Mucosa of stomach (tissue), 1 donor: ENCODE results near the gene ETS2.
"Not testable (repeated sequence)": the region's sequence is repeated elsewhere in the genome, so short reads cannot be mapped to it uniquely, and the experiment has no call there.

Experiments used
- H3K27me3 ChIP-seq: one replicate; pipeline ENCODE4 v1.7.0; 2013; ENCODE audit warnings: mild to moderate bottlenecking, low read length; ENCODE audit not compliant: control insufficient read depth, insufficient read depth
- H3K36me3 ChIP-seq: one replicate; pipeline ENCODE4 v1.7.0; 2013; ENCODE audit warnings: low read length; ENCODE audit not compliant: control insufficient read depth, insufficient read depth
- H3K4me1 ChIP-seq: one replicate; pipeline ENCODE4 v1.7.0; 2013; ENCODE audit warnings: mild to moderate bottlenecking, low read length; ENCODE audit not compliant: control insufficient read depth, insufficient read depth
- H3K4me3 ChIP-seq: one replicate; pipeline ENCODE4 v1.7.0; 2013; ENCODE audit warnings: low read length
- H3K9ac ChIP-seq: one replicate; pipeline ENCODE4 v1.7.0; 2013; ENCODE audit warnings: mild to moderate bottlenecking, low read length, moderate library complexity
- H3K9me3 ChIP-seq: one replicate; pipeline ENCODE4 v1.7.0; 2013; ENCODE audit warnings: mild to moderate bottlenecking, low read length, moderate library complexity; ENCODE audit not compliant: control insufficient read depth
- donor health status: Pancreatic carcinoma.

Gene ETS2

GRCh38 chr21:38839328-38840286, 33.9 kb downstream of the ETS2 start:
- H3K4me3 ChIP-seq = no peak overlapping the region
- H3K4me1 ChIP-seq = no peaks in the 10 kb centered on the region
- H3K36me3 ChIP-seq = no peaks in the 10 kb centered on the region
- no peaks in the 10 kb centered on the region for H3K9me3 ChIP-seq
- no peaks in the 10 kb centered on the region for H3K27me3 ChIP-seq
- no peak overlapping the region for H3K9ac ChIP-seq

GRCh38 chr21:38840456-38841300, 34.9 kb downstream of the ETS2 start:
- Histone ChIP-seq H3K4me1 (no peaks in the 10 kb centered on the region), H3K27me3 (no peaks in the 10 kb centered on the region), H3K9ac (no peak overlapping the region), H3K4me3 (no peak overlapping the region), H3K36me3 (no peaks in the 10 kb centered on the region), H3K9me3 (no peaks in the 10 kb centered on the region)

- Histone ChIP-seq H3K4me1 (no peaks in the 10 kb centered on the region), H3K27me3 (no peaks in the 10 kb centered on the region), H3K9me3 (no peaks in the 10 kb centered on the region), H3K4me3 (no peak overlapping the region), H3K36me3 (no peaks in the 10 kb centered on the region), H3K9ac (no peak overlapping the region)
These were observed 35.7 kb downstream of the ETS2 start for GRCh38 chr21:38841472-38841871.

DNA sequence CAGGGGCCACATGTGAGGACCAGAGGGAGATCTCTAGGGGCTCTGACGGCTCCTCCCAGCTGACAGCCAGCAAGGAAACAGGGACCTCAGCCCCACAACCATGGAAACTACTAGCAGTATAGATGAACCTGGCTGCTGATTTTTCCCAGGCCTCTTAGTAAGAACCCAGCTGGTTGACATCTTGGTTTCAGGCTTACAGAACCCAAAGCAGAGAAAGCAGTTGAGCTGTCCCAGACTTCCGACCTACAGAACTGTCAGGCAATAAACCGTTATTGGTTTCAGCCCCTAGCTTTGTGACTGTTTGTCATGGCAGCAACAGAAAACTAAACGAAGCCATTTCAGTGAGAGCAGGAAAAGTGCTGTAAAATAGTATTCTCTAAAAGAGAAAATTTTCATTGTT, 36.4 kb downstream of the ETS2 start:
- H3K36me3 ChIP-seq = no peaks in the 10 kb centered on the region
- H3K9me3 ChIP-seq = no peaks in the 10 kb centered on the region
- no peaks in the 10 kb centered on the region for H3K4me1 ChIP-seq
- no peak overlapping the region for H3K4me3 ChIP-seq
- H3K9ac ChIP-seq = no peak overlapping the region
- H3K27me3 ChIP-seq = no peaks in the 10 kb centered on the region

DNA sequence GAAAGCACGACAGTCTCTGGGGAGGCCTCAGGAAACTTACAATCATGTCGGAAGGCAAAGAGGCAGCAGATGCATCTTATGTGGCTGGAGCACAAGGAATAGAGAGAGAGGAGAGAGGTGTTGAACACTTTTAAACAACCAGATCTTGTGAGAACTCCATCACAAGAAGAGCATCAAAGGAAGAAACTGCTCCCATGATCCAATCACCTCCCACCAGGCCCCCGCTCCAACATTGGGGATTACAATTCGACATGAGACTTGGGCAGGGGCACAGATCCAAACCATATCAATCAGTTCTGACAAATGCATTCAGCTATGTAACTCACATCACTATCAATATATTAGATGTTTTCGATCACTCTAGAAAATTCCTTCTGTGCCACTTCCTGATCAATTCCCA, 37.6 kb downstream of the ETS2 start:
- Histone ChIP-seq H3K4me1 (no peaks in the 10 kb centered on the region), H3K27me3 (no peaks in the 10 kb centered on the region), H3K36me3 (no peaks in the 10 kb centered on the region), H3K9me3 (no peaks in the 10 kb centered on the region), H3K9ac (no peak overlapping the region), H3K4me3 (no peak overlapping the region)

- Histone ChIP-seq H3K27me3 (no peaks in the 10 kb centered on the region), H3K36me3 (no peaks in the 10 kb centered on the region), H3K4me1 (no peaks in the 10 kb centered on the region), H3K9ac (no peak overlapping the region), H3K4me3 (no peak overlapping the region), H3K9me3 (no peaks in the 10 kb centered on the region)
These were observed 38.2 kb downstream of the ETS2 start for GRCh38 chr21:38843806-38844503.

DNA sequence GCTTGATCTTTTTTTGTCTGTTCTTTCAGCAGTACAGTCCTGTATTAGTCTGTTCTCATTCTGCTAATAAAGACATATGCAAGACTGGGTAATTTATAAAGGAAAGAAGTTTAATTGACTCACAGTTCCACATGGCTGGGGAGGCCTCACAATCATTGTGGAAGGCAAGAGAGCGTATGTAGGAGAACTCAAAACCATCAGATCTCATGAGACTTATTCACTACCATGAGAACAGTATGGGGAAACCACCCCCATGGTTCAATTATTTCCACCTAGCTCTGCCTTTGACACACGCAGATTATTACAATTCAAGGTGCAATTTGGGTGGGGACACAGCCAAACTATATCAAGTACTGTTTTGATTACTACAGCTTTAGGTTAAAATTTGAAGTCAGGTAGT, 39.6 kb downstream of the ETS2 start:
- H3K9me3 ChIP-seq, H3K27me3 ChIP-seq, H3K9ac ChIP-seq, H3K4me1 ChIP-seq, H3K4me3 ChIP-seq, H3K36me3 ChIP-seq: not testable (repeated sequence)

- Histone ChIP-seq H3K4me3 (no peak overlapping the region), H3K9ac (no peak overlapping the region)
These were observed 41.8 kb downstream of the ETS2 start for GRCh38 chr21:38847556-38847955.

DNA sequence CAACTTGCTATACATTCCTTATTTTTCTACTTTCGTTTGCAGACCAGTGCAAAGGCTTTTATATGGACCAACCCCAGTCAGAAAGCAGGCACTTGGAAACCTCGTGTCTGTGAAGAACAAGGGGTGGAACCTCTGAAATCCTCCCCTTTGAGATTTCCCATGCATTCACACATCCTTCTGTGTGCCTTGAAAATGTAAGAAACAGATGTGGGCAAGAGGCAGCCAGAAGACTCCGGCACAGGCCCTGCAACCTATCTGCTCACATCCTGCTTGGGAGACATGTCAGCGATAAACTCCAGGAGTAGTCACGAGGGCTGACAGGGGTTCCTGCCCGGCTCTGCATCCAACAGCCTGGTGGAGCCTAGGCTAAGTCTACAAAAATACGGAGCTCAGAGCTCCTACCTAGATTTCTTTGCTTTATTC, 42.5 kb downstream of the ETS2 start:
- H3K4me1 ChIP-seq = no peaks in the 10 kb centered on the region
- H3K27me3 ChIP-seq = no peaks in the 10 kb centered on the region
- no peak overlapping the region for H3K4me3 ChIP-seq
- H3K36me3 ChIP-seq = no peaks in the 10 kb centered on the region
- H3K9ac ChIP-seq = no peak overlapping the region
- no peaks in the 10 kb centered on the region for H3K9me3 ChIP-seq

More at GRCh38 chr21:38847556-38847955, 41.8 kb downstream of the ETS2 start:
- Histone ChIP-seq H3K9me3 (no peaks in the 10 kb centered on the region), H3K27me3 (no peaks in the 10 kb centered on the region), H3K4me1 (no peaks in the 10 kb centered on the region), H3K36me3 (no peaks in the 10 kb centered on the region)

DNA sequence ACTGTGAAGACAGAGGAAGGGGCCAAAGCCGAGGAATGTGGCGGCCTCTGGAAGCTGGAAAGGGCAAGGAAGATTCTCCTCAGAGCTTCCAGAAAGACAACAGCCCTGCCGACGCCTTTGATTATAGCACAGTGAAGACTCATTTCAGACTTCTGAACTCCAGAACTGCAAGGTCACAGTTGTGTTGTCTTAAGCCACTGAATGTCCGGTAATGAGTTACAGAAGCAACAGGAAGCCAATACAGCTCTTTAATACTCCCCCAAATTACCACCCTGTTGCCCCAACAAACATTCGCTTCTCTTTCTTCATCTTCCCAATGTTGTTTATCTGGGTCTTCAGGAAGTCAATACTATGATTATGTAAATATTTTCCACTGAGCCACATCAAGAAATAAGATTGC, 44.0 kb downstream of the ETS2 start:
- H3K4me3 ChIP-seq = no peak overlapping the region
- H3K27me3 ChIP-seq = no peaks in the 10 kb centered on the region
- no peak overlapping the region for H3K9ac ChIP-seq
- H3K36me3 ChIP-seq = no peaks in the 10 kb centered on the region
- no peaks in the 10 kb centered on the region for H3K4me1 ChIP-seq
- H3K9me3 ChIP-seq = no peaks in the 10 kb centered on the region

DNA sequence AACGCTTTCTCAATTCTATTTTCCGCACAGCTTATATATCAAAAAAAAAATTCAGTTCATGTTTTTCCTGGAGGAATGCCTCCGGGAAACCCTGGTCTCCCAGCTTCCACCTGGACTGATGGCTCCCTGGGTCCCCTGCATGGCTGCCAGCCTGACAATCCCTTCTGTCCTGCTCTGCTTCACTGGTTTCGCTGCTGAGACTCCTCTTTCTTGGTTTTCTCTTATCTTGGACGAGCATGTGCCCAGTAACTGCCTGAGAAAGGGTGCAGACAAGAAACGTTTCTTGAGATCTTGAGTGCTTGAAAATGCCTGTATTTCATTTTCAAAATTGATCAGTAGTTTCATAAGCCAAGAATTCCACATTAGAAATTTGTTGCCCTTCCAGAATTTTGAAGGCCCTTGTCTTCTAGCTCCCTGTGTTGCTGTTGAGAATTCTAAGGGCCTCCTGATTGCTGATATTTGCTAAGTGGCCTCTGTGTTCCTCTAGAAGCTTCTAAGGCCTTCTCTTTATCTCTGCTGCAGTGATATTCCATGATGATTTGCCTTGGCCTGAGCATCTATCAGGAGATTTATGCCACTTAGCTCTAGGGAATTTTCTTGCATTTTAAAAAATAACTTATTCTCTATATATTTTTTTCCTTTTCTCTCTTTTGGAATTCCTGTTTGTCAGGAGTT, 44.7 kb downstream of the ETS2 start:
- Histone ChIP-seq H3K9me3 (no peaks in the 10 kb centered on the region), H3K36me3 (no peaks in the 10 kb centered on the region), H3K4me3 (no peak overlapping the region), H3K4me1 (no peaks in the 10 kb centered on the region), H3K27me3 (no peaks in the 10 kb centered on the region), H3K9ac (no peak overlapping the region)
